SK-N-SH (cell line): Measurements from ENCODE around the gene ENTHD1. TPM values are rescaled to one million over a fixed set of nuclear protein-coding genes. Genes with fewer than 3 reads are reported as not detected.
"Not testable (repeated sequence)": the region's sequence is repeated elsewhere in the genome, so short reads cannot be mapped to it uniquely, and the experiment has no call there.

Experiments used
- CTCF ChIA-PET: fragments of 300-600, 350-600 bp; formaldehyde crosslinking; extraction: SDS; loops from one replicate; lab custom pipeline; 2021; lab: Yijun Ruan, JAX
- POLR2A ChIA-PET: fragments of 350-600 bp; sonication (Branson Sonifier 250); formaldehyde crosslinking; extraction: SDS; loops from one replicate; lab custom pipeline; 2020; ENCODE audit warnings: antibody characterized with exemption, inconsistent platforms; lab: Yijun Ruan, JAX
- DNase-seq: peaks from one replicate; pipeline ENCODE4 v3.0.0; 2012
- H2AFZ ChIP-seq: fragments of 200-600 bp; sonication (generic); 2 replicates; pipeline ENCODE4 v1.8.1; 2016; ENCODE audit warnings: antibody characterized with exemption, mild to moderate bottlenecking, low read depth
- H3F3A ChIP-seq: fragments of 200-600 bp; sonication (generic); replicated peaks from 2 replicates; pipeline ENCODE3; 2016; ENCODE audit warnings: antibody characterized with exemption, mild to moderate bottlenecking; ENCODE audit not compliant: insufficient read depth
- H3K27ac ChIP-seq, 2 experiments: fragments of 200-500 bp in 1 of 2; fragments of 200-600 bp in 1 of 2; sonication (Bioruptor generic) in 1 of 2; sonication (generic), shearing (Covaris generic) in 1 of 2; 2 replicates each; pipeline versions ENCODE4 v1.5.1 to v1.6.1; 2014 to 2016; ENCODE audit warnings: low read depth in 2 of 2, inconsistent platforms in 1 of 2, low read length in 1 of 2, mild to moderate bottlenecking in 1 of 2, mixed read lengths in 1 of 2
- H3K27me3 ChIP-seq: fragments of 200-600 bp; sonication (generic), shearing (Covaris generic); 2 replicates; pipeline ENCODE4 v1.6.1; 2016; ENCODE audit warnings: mixed run types; ENCODE audit not compliant: insufficient read depth
- H3K36me3 ChIP-seq, 2 experiments: fragments of 200-500 bp in 1 of 2; fragments of 200-600 bp in 1 of 2; sonication (Bioruptor generic) in 1 of 2; sonication (generic) in 1 of 2; replicated peaks in 1 of 2; 2 replicates each; pipeline versions ENCODE3 to v1.5.1; 2014 to 2016; ENCODE audit warnings: low read length in 1 of 2, mild to moderate bottlenecking in 1 of 2; ENCODE audit not compliant: insufficient read depth in 2 of 2, control insufficient read depth in 1 of 2
- H3K4me1 ChIP-seq, 2 experiments: fragments of 200-500 bp in 1 of 2; fragments of 200-600 bp in 1 of 2; sonication (Bioruptor generic) in 1 of 2; sonication (generic), shearing (Covaris generic) in 1 of 2; 2 replicates each; pipeline versions ENCODE4 v1.5.1 to v1.6.1; 2014 to 2016; ENCODE audit warnings: low read depth in 1 of 2, low read length in 1 of 2, mixed run types in 1 of 2; ENCODE audit not compliant: insufficient read depth in 2 of 2, control insufficient read depth in 1 of 2
- H3K4me2 ChIP-seq: fragments of 200-600 bp; sonication (generic), shearing (Covaris generic); 2 replicates; pipeline ENCODE4 v1.6.1; 2017; ENCODE audit warnings: mixed run types
- H3K4me3 ChIP-seq, 2 experiments: fragments of 200-500 bp in 1 of 2; fragments of 200-600 bp in 1 of 2; sonication (Bioruptor generic) in 1 of 2; sonication (generic), shearing (Covaris generic) in 1 of 2; 2 replicates each; pipeline versions ENCODE4 v1.5.1 to v1.8.1; 2014 to 2016; ENCODE audit warnings: low read depth in 2 of 2, inconsistent platforms in 1 of 2, low read length in 1 of 2, mild to moderate bottlenecking in 1 of 2, mixed read lengths in 1 of 2, moderate library complexity in 1 of 2
- H3K79me2 ChIP-seq: fragments of 200-600 bp; sonication (generic); 2 replicates; pipeline ENCODE4 v1.8.1; 2017; ENCODE audit warnings: mild to moderate bottlenecking; ENCODE audit not compliant: insufficient read depth
- H3K9ac ChIP-seq: fragments of 200-600 bp; sonication (generic); 2 replicates; pipeline ENCODE4 v1.6.1; 2017; ENCODE audit warnings: mixed run types
- H3K9me2 ChIP-seq: fragments of 200-600 bp; sonication (generic); 2 replicates; pipeline ENCODE4 v1.6.1; 2017; ENCODE audit warnings: mixed run types
- H3K9me3 ChIP-seq: fragments of 200-600 bp; sonication (generic); 2 replicates; pipeline ENCODE4 v1.6.1; 2017; ENCODE audit warnings: mixed run types, mild to moderate bottlenecking, moderate library complexity
- H4K20me1 ChIP-seq: fragments of 200-600 bp; sonication (generic); 2 replicates; pipeline ENCODE4 v1.6.1; 2017; ENCODE audit warnings: mild to moderate bottlenecking, mixed run types; ENCODE audit not compliant: insufficient read depth
- CTCF ChIP-seq: fragments of 200-600 bp; sonication (generic); IDR thresholded peaks from 2 replicates; pipeline ENCODE4 v1.6.1; 2017; ENCODE audit warnings: antibody characterized with exemption, mild to moderate bottlenecking, moderate library complexity
- ELF1 ChIP-seq: IDR thresholded peaks from 2 replicates; pipeline ENCODE4 v1.4.0; 2012
- EP300 ChIP-seq, 2 experiments: IDR thresholded peaks; 2 replicates each; pipeline versions ENCODE4 v1.4.0 to v1.6.1; 2012; ENCODE audit warnings: borderline replicate concordance in 1 of 2, low read depth in 1 of 2, low read length in 1 of 2
- EZH2phosphoT487 ChIP-seq: fragments of 200-600 bp; sonication (generic); IDR thresholded peaks from 2 replicates; pipeline ENCODE4 v1.6.1; 2017; ENCODE audit warnings: low read depth, mixed run types, mild to moderate bottlenecking, antibody characterized with exemption, moderate library complexity, borderline replicate concordance
- FOXJ3 ChIP-seq: sonication (generic); formaldehyde crosslinking; IDR thresholded peaks from 2 replicates; pipeline ENCODE4 v1.5.1; 2020; ENCODE audit warnings: mild to moderate bottlenecking, missing genetic modification reagents
- FOXM1 ChIP-seq: IDR thresholded peaks from 2 replicates; pipeline ENCODE4 v1.4.0; 2012; ENCODE audit warnings: low read depth, mild to moderate bottlenecking
- GABPA ChIP-seq: IDR thresholded peaks from 2 replicates; pipeline ENCODE4 v1.4.0; 2012; ENCODE audit warnings: low read depth, mild to moderate bottlenecking
- MEF2A ChIP-seq: IDR thresholded peaks from 2 replicates; pipeline ENCODE4 v1.4.0; 2012; ENCODE audit warnings: low read depth, borderline replicate concordance
- MXI1 ChIP-seq: IDR thresholded peaks from 2 replicates; pipeline ENCODE4 v1.6.1; 2012; ENCODE audit warnings: mild to moderate bottlenecking, low read depth, low read length, improper control_type of control experiment
- NFIC ChIP-seq: IDR thresholded peaks from 2 replicates; pipeline ENCODE4 v1.4.0; 2012; ENCODE audit warnings: borderline replicate concordance
- REST ChIP-seq: IDR thresholded peaks from 2 replicates; pipeline ENCODE4 v1.6.1; 2012; ENCODE audit warnings: mild to moderate bottlenecking, low read depth, low read length, moderate library complexity
- RFX5 ChIP-seq: IDR thresholded peaks from 2 replicates; pipeline ENCODE4 v1.6.1; 2012; ENCODE audit warnings: mild to moderate bottlenecking, improper control_type of control experiment, low read length
- SIN3A ChIP-seq: IDR thresholded peaks from 2 replicates; pipeline ENCODE4 v1.6.1; 2012; ENCODE audit warnings: low read depth, mild to moderate bottlenecking, low read length, moderate library complexity, borderline replicate concordance
- SMC3 ChIP-seq: IDR thresholded peaks from 2 replicates; pipeline ENCODE4 v1.6.1; 2012; ENCODE audit warnings: low read depth, low read length, improper control_type of control experiment
- TCF12 ChIP-seq: IDR thresholded peaks from 2 replicates; pipeline ENCODE4 v1.4.0; 2012
- TEAD4 ChIP-seq: IDR thresholded peaks from 2 replicates; pipeline ENCODE4 v1.4.0; 2012; ENCODE audit warnings: mild to moderate bottlenecking, borderline replicate concordance; ENCODE audit not compliant: insufficient read depth
- WGBS: methylation state at CpG from one replicate; pipeline ENCODE4 v1.1.6; 2017; ENCODE audit warnings: low lambda C conversion rate; 5-methylcytosine and 5-hydroxymethylcytosine counted together
- polyA plus RNA-seq, 3 experiments: library from polyadenylated mRNA; depleted of rRNA; stranded (reverse); fragments of >200 nt; gene quantifications; 2 replicates each; pipeline ENCODE4 v1.2.3, GENCODE V29; 2012
- TF ChIP-seq, protein P1 (sequence below): fragments of 150-350 bp; IDR thresholded peaks from 2 replicates; pipeline ENCODE4 v1.6.1; 2017; ENCODE audit warnings: antibody characterized with exemption, low read length, low read depth, borderline replicate concordance
- TF ChIP-seq, protein P2 (sequence below): IDR thresholded peaks from 2 replicates; pipeline ENCODE4 v1.4.0; 2012; ENCODE audit warnings: low read depth, borderline replicate concordance
- TF ChIP-seq, protein P3 (sequence below): IDR thresholded peaks from 2 replicates; pipeline ENCODE4 v1.4.0; 2012; ENCODE audit warnings: low read depth
- TF ChIP-seq, protein P4 (sequence below): fragments of 150-350 bp; IDR thresholded peaks from 2 replicates; pipeline ENCODE4 v1.6.1; 2016; ENCODE audit warnings: mild to moderate bottlenecking, low read depth, low read length

ENTHD1 gene
- polyA plus RNA-seq, 1 of the 3 experiments (the other 2 are of a cell fraction), result not detected

- no peaks in the 10 kb centered on the region for H3K27me3 ChIP-seq
- no peaks in the 10 kb centered on the region for H3K9me3 ChIP-seq
- WGBS, result 54% methylated on average over 5 of the region's 5 CpGs
- H3K4me3 ChIP-seq, result no peak overlapping the region
- no peak for TF ChIP-seq CTCF
- TF ChIP-seq MXI1, result no peak
- TF ChIP-seq, protein P1, sequence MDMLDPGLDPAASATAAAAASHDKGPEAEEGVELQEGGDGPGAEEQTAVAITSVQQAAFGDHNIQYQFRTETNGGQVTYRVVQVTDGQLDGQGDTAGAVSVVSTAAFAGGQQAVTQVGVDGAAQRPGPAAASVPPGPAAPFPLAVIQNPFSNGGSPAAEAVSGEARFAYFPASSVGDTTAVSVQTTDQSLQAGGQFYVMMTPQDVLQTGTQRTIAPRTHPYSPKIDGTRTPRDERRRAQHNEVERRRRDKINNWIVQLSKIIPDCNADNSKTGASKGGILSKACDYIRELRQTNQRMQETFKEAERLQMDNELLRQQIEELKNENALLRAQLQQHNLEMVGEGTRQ, result no peak
- TF ChIP-seq TCF12, result no peak
- TF ChIP-seq, protein P2, sequence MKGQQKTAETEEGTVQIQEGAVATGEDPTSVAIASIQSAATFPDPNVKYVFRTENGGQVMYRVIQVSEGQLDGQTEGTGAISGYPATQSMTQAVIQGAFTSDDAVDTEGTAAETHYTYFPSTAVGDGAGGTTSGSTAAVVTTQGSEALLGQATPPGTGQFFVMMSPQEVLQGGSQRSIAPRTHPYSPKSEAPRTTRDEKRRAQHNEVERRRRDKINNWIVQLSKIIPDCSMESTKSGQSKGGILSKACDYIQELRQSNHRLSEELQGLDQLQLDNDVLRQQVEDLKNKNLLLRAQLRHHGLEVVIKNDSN, result no peak
- no peak for TF ChIP-seq REST
- TF ChIP-seq, protein P3, sequence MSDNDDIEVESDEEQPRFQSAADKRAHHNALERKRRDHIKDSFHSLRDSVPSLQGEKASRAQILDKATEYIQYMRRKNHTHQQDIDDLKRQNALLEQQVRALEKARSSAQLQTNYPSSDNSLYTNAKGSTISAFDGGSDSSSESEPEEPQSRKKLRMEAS, result no peak
- TF ChIP-seq SIN3A, result no peak
- TF ChIP-seq, protein P4, sequence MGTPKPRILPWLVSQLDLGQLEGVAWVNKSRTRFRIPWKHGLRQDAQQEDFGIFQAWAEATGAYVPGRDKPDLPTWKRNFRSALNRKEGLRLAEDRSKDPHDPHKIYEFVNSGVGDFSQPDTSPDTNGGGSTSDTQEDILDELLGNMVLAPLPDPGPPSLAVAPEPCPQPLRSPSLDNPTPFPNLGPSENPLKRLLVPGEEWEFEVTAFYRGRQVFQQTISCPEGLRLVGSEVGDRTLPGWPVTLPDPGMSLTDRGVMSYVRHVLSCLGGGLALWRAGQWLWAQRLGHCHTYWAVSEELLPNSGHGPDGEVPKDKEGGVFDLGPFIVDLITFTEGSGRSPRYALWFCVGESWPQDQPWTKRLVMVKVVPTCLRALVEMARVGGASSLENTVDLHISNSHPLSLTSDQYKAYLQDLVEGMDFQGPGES, result no peak
- no peak for TF ChIP-seq FOXM1
- no peak for TF ChIP-seq EP300 (IDR thresholded peaks at IDR 0.05; ENCODE audit: borderline replicate concordance in 1 of 2, low read depth in 1 of 2, low read length in 1 of 2)
- no peak for TF ChIP-seq EZH2phosphoT487
- TF ChIP-seq RFX5, result no peak
- no peak for TF ChIP-seq GABPA
- TF ChIP-seq ELF1, result no peak
- TF ChIP-seq MEF2A, result no peak
- no peak for TF ChIP-seq NFIC
- TF ChIP-seq FOXJ3 (CRISPR knock-in tag), result no peak
- TF ChIP-seq SMC3, result no peak
- no peak for TF ChIP-seq TEAD4
- DNase-seq, result no peak
- ChIA-PET POLR2A (no interaction called here), CTCF (interaction anchor here (0.6 kb wide), 1 partner anchor 639 kb away, joined by 3 read pairs; no protein-coding TSS in a partner anchor)
- no peak overlapping the region for H3K4me2 ChIP-seq
- H3K4me1 ChIP-seq, result no peaks in the 10 kb centered on the region
- no peaks in the 10 kb centered on the region for H4K20me1 ChIP-seq
- H3K36me3 ChIP-seq, result no peaks in the 10 kb centered on the region
- H3F3A ChIP-seq, result no peaks in the 10 kb centered on the region
- H3K27ac ChIP-seq, result no peak overlapping the region
- no peak overlapping the region for H2AFZ ChIP-seq
- H3K9me2 ChIP-seq, result no peaks in the 10 kb centered on the region
- H3K79me2 ChIP-seq, result no peaks in the 10 kb centered on the region
- no peak overlapping the region for H3K9ac ChIP-seq
These were observed 22.4 kb downstream of the ENTHD1 start for GRCh38 chr22:39871008-39871798.

DNA sequence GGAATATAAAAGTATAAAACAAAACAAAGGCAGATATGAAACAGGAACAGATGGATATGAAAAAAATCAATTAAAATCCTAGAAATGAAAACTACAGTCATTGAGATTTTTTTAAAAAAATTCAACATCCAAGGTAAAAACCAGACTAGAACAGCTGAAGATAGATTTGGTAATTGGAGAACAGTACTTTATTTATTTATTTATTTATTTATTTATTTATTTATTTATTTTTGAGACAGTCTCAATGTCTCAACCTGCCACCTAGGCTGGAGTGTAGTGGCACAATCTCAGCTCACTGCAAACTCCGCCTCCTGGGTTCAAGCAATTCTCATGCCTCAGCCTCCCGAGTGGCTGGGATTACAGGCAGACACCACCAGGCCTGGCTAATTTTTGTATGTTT is 23.8 kb downstream of the ENTHD1 start:
- H3K4me1 ChIP-seq, H3K9me3 ChIP-seq, DNase-seq, H3F3A ChIP-seq, H2AFZ ChIP-seq, H3K27me3 ChIP-seq, POLR2A ChIA-PET, H3K36me3 ChIP-seq, H3K9me2 ChIP-seq, H3K27ac ChIP-seq, CTCF ChIA-PET, H4K20me1 ChIP-seq, H3K4me2 ChIP-seq, H3K4me3 ChIP-seq, H3K9ac ChIP-seq, H3K79me2 ChIP-seq: not testable (repeated sequence)
- 84% methylated on average over 2 of the region's 2 CpGs for whole genome bisulfite sequencing
